Upper lobe of right lung (tissue), 1 donor: Measurements from ENCODE around the gene TEAD1. TPM values are rescaled to one million over a fixed set of nuclear protein-coding genes. Genes with fewer than 3 reads are reported as not detected.

Source experiments
- ATAC-seq: fragments of 200-7000 bp; cut with Tn5 transposase; one replicate; pipeline ENCODE4 v1.9.1; 2020; ENCODE audit warnings: mild to moderate bottlenecking, moderate library complexity
- DNase-seq: peaks from one replicate; pipeline ENCODE4 v3.0.0-alpha.2; 2020
- H3K27ac ChIP-seq: fragments of 200-600 bp; one replicate; pipeline ENCODE4 v1.8.0; 2022
- H3K27me3 ChIP-seq: fragments of 200-600 bp; one replicate; pipeline ENCODE4 v1.8.0; 2022; ENCODE audit warnings: mild to moderate bottlenecking
- H3K36me3 ChIP-seq: fragments of 200-600 bp; one replicate; pipeline ENCODE4 v1.8.0; 2022
- H3K4me1 ChIP-seq: fragments of 200-600 bp; one replicate; pipeline ENCODE4 v1.8.0; 2022
- H3K4me3 ChIP-seq: fragments of 200-600 bp; one replicate; pipeline ENCODE4 v1.8.0; 2022; ENCODE audit warnings: mild to moderate bottlenecking
- H3K9me3 ChIP-seq: fragments of 200-600 bp; one replicate; pipeline ENCODE4 v1.8.0; 2022
- intact Hi-C: fragments of 100-400 bp; cut with DNase I; formaldehyde crosslinking; loops from one replicate; pipeline ENCODE4 v1.11.0; 2022
- total RNA-seq: library from RNA; stranded (reverse); fragmentation: NEBNext Ultra II Directional; extraction: Animal tissue kit (Norgen Biotek cat#: 25700); gene quantifications from one replicate; pipeline ENCODE4 v1.2.1, GENCODE V29; 2021
- TF ChIP-seq, protein P1 (sequence below): fragments of 200-600 bp; IDR thresholded peaks from one replicate; pipeline ENCODE4 v1.8.0; 2022; ENCODE audit warnings: antibody characterized with exemption
- donor health status: DM: no; HTN: yes; CAD: no; lungs with severe emphysema.

TEAD1 gene
- total RNA-seq, 1 donor from 2014 or later, result 72.3 TPM

DNA sequence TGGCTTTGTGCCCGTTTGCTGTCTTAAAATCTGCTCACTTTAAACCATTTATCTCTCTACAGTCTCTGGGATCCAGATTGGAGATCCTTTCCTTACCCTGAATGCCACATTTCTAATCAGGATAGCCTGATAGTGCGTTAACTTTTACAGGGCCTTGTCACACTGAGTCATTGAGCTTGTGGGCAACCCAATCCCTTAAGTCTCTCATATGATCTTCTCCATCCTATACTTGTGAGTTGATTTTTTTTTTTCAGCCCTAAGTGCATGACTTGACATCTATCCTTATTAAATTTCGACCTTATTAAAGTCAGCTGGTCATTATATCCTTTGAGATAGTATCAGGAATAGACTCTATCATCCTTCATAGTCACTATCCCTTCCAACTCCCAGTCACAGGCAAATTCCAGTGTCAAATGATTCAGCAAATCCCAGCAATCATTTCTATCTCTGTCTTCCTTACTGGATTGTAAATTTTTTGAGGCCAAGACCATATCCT is 57.7 kb downstream of the TEAD1 start:
- Histone ChIP-seq H3K4me3 (no peak overlapping the region), H3K36me3 (no peaks in the 10 kb centered on the region), H3K4me1 (peaks cover 7% of the 10 kb centered on the region), H3K27me3 (no peaks in the 10 kb centered on the region), H3K27ac (no peak overlapping the region), H3K9me3 (no peaks in the 10 kb centered on the region)
- DNase-seq (no peak), ATAC-seq (no peak)
- intact Hi-C loops, result no loop called here
- TF ChIP-seq, protein P1, sequence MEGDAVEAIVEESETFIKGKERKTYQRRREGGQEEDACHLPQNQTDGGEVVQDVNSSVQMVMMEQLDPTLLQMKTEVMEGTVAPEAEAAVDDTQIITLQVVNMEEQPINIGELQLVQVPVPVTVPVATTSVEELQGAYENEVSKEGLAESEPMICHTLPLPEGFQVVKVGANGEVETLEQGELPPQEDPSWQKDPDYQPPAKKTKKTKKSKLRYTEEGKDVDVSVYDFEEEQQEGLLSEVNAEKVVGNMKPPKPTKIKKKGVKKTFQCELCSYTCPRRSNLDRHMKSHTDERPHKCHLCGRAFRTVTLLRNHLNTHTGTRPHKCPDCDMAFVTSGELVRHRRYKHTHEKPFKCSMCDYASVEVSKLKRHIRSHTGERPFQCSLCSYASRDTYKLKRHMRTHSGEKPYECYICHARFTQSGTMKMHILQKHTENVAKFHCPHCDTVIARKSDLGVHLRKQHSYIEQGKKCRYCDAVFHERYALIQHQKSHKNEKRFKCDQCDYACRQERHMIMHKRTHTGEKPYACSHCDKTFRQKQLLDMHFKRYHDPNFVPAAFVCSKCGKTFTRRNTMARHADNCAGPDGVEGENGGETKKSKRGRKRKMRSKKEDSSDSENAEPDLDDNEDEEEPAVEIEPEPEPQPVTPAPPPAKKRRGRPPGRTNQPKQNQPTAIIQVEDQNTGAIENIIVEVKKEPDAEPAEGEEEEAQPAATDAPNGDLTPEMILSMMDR, result no peak

GRCh38 chr11:12733091-12733490 is 58.9 kb downstream of the TEAD1 start:
- TF ChIP-seq, protein P1, result no peak
- intact Hi-C loops, result no loop called here
- Histone ChIP-seq H3K27ac (no peak overlapping the region), H3K36me3 (no peaks in the 10 kb centered on the region), H3K4me1 (peaks cover 4% of the 10 kb centered on the region), H3K27me3 (no peaks in the 10 kb centered on the region), H3K4me3 (no peak overlapping the region), H3K9me3 (no peaks in the 10 kb centered on the region)
- no peak for ATAC-seq
- no peak for DNase-seq

- Histone ChIP-seq H3K36me3 (no peaks in the 10 kb centered on the region), H3K9me3 (no peaks in the 10 kb centered on the region), H3K27ac (no peak overlapping the region), H3K27me3 (no peaks in the 10 kb centered on the region), H3K4me3 (no peak overlapping the region), H3K4me1 (no peaks in the 10 kb centered on the region)
- TF ChIP-seq, protein P1, result no peak
- DNase-seq (no peak), ATAC-seq (no peak)
- intact Hi-C loops, result no loop called here
Observed at GRCh38 chr11:12734625-12735024, 60.4 kb downstream of the TEAD1 start.

DNA sequence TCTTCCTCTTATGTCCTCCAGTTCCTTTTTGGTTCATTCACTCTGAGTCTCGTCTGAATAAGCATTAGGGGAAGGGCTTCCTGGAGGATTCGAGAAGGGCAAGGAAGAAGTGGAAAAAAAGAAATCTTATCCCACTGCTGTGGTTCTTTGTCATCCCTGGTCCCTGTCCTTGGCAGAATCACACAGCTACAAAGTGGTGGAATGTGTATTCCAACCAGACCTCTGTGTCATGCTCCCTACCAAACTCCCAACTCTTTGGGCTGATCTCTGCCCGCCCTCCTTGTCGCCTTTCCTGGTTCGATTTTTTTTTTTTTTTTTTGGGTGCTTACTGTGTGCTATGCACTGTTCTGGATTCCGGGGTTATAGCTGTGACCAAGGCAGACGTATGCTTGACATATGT is 61.0 kb downstream of the TEAD1 start:
- ATAC-seq (no peak), DNase-seq (no peak)
- Histone ChIP-seq H3K27ac (no peak overlapping the region), H3K36me3 (no peaks in the 10 kb centered on the region), H3K27me3 (no peaks in the 10 kb centered on the region), H3K4me3 (no peak overlapping the region), H3K4me1 (no peaks in the 10 kb centered on the region), H3K9me3 (no peaks in the 10 kb centered on the region)
- intact Hi-C loops, result no loop called here
- TF ChIP-seq, protein P1, result no peak

DNA sequence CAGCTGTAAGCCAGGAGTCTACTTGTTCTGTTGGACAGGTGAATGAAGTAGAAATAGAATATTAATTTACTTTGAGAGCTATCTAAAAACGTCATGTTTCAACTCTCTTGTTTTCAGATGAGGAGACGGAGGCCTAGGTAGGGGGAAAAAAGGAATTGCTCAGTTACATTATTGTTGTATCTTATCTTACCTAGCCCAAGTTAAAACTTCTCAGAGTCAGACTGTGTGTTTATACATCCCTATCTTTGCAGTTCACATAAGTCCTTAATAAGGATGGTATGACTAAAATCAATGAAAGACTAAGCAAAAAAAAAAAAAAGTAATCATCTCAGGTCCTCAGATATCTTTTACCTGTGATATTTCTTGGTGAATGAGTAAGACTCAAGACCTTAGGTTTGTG is 62.8 kb downstream of the TEAD1 start:
- no peak for DNase-seq
- TF ChIP-seq, protein P1, result no peak
- no peaks in the 10 kb centered on the region for H3K9me3 ChIP-seq
- no peak overlapping the region for H3K27ac ChIP-seq
- intact Hi-C loops, result no loop called here
- no peaks in the 10 kb centered on the region for H3K27me3 ChIP-seq
- no peak for ATAC-seq
- H3K36me3 ChIP-seq, result no peaks in the 10 kb centered on the region
- H3K4me3 ChIP-seq, result no peak overlapping the region
- H3K4me1 ChIP-seq, result no peaks in the 10 kb centered on the region

- Histone ChIP-seq H3K27ac (no peak overlapping the region), H3K36me3 (no peaks in the 10 kb centered on the region), H3K27me3 (no peaks in the 10 kb centered on the region), H3K9me3 (no peaks in the 10 kb centered on the region), H3K4me3 (no peak overlapping the region), H3K4me1 (peaks cover 3% of the 10 kb centered on the region)
- TF ChIP-seq, protein P1, result no peak
- DNase-seq (no peak), ATAC-seq (no peak)
- intact Hi-C loops, result no loop called here
Observed at GRCh38 chr11:12741671-12742216, 67.5 kb downstream of the TEAD1 start.
